Ishikawa (cell line): ENCODE results near the gene ZNF440.

Source experiments
- CEBPB ChIP-seq: IDR thresholded peaks from 2 replicates; pipeline ENCODE4 v1.6.1; 2012
- CREB1 ChIP-seq: IDR thresholded peaks from 2 replicates; pipeline ENCODE4 v1.6.1; 2012; ENCODE audit warnings: low read depth
- EGR1 ChIP-seq: IDR thresholded peaks from 2 replicates; pipeline ENCODE4 v1.6.1; 2012
- EP300 ChIP-seq: IDR thresholded peaks from 2 replicates; pipeline ENCODE4 v1.6.1; 2012; ENCODE audit warnings: borderline replicate concordance
- FOXM1 ChIP-seq: IDR thresholded peaks from 2 replicates; pipeline ENCODE4 v1.6.1; 2012; ENCODE audit warnings: low read depth, borderline replicate concordance
- MAX ChIP-seq: IDR thresholded peaks from 2 replicates; pipeline ENCODE4 v1.6.1; 2012
- NFIC ChIP-seq: IDR thresholded peaks from 2 replicates; pipeline ENCODE4 v1.6.1; 2012
- RAD21 ChIP-seq: IDR thresholded peaks from 2 replicates; pipeline ENCODE4 v1.6.1; 2012; ENCODE audit warnings: low read depth
- REST ChIP-seq: IDR thresholded peaks from 2 replicates; pipeline ENCODE4 v1.6.1; 2012; ENCODE audit warnings: low read depth, mild to moderate bottlenecking
- TAF1 ChIP-seq: IDR thresholded peaks from 2 replicates; pipeline ENCODE4 v1.6.1; 2012; ENCODE audit warnings: low read depth, mild to moderate bottlenecking
- TEAD4 ChIP-seq: IDR thresholded peaks from 2 replicates; pipeline ENCODE4 v1.6.1; 2012
- USF1 ChIP-seq: IDR thresholded peaks from 2 replicates; pipeline ENCODE4 v1.6.1; 2012
- YY1 ChIP-seq: IDR thresholded peaks from 2 replicates; pipeline ENCODE4 v1.6.1; 2012; ENCODE audit warnings: low read depth
- ZBTB7A ChIP-seq: IDR thresholded peaks from 2 replicates; pipeline ENCODE4 v1.6.1; 2012; ENCODE audit warnings: low read depth

ZNF440 gene

GRCh38 chr19:11879687-11880266 lies 65.7 kb downstream of the ZNF440 start:
- TF ChIP-seq RAD21, result 0 out of 2 replicates have a peak, but pooled peaks have one; percentile 6

GRCh38 chr19:11880598-11880997 lies 66.5 kb downstream of the ZNF440 start:
- TF ChIP-seq MAX, result no peak
- TF ChIP-seq NFIC, result no peak
- no peak for TF ChIP-seq USF1
- no peak for TF ChIP-seq FOXM1
- no peak for TF ChIP-seq CEBPB
- TF ChIP-seq EGR1, result no peak
- no peak for TF ChIP-seq ZBTB7A
- TF ChIP-seq EP300, result no peak
- no peak for TF ChIP-seq YY1
- no peak for TF ChIP-seq REST
- TF ChIP-seq TAF1, result no peak
- TF ChIP-seq CREB1, result no peak

- TF ChIP-seq RAD21 (peak; percentile 83), YY1 (no peak), TAF1 (no peak)
Observed at GRCh38 chr19:11881151-11881800, 67.2 kb downstream of the ZNF440 start.

GRCh38 chr19:11882606-11883005 lies 68.5 kb downstream of the ZNF440 start:
- TF ChIP-seq TEAD4 (no peak), CEBPB (no peak), RAD21 (no peak), YY1 (no peak), MAX (no peak), NFIC (no peak), REST (no peak), EP300 (no peak)
